Gastroesophageal sphincter (tissue), 3 donors: ENCODE measurements around the gene TLX3.

Experiments
- CTCF ChIP-seq, 4 experiments: fragments of 200-600 bp in 2 of 4; fragments of 450-650 bp in 2 of 4; sonication (generic) in 1 of 4; IDR thresholded peaks; one replicate each; pipeline ENCODE4 v1.5.1; 2017 to 2019; ENCODE audit warnings: antibody characterized with exemption in 4 of 4, mild to moderate bottlenecking in 2 of 4, moderate library complexity in 2 of 4
- POLR2A ChIP-seq, 2 donors: fragments of 450-650 bp; IDR thresholded peaks; one replicate each; pipeline ENCODE4 v1.6.1; 2017; ENCODE audit warnings: antibody characterized with exemption in 2 of 2, mild to moderate bottlenecking in 2 of 2, moderate library complexity in 1 of 2

- TF ChIP-seq CTCF (IDR thresholded peaks at IDR 0.05) (no peak), POLR2A (IDR thresholded peaks at IDR 0.05) (no peak)
Observed at GRCh38 chr5:171306781-171307591, 2.1 kb upstream of the TLX3 start.
